ENCODE results near the gene TTC28. TPM values are rescaled to one million over a fixed set of nuclear protein-coding genes. Genes with fewer than 3 reads are reported as not detected.

Gene TTC28
- total and polyA plus RNA-seq, 4 donors: 3.1 to 74.9 (median 26.1) TPM

- 93 to 94% methylated on average over 1 of the region's 1 CpG for WGBS, 2 donors
- no peaks in the 10 kb centered on the region for H3K9me3 ChIP-seq (ENCODE audit: control insufficient read depth, low read length)
- H3K27me3 ChIP-seq (ENCODE audit: control insufficient read depth in 1 of 2, insufficient read depth in 2 of 2, low read length in 1 of 2): no peaks in the 10 kb centered on the region
- no peaks in the 10 kb centered on the region for H3K36me3 ChIP-seq (ENCODE audit: control insufficient read depth in 1 of 2, insufficient read depth in 2 of 2, low read length in 1 of 2)
- no peak overlapping the region for H3K27ac ChIP-seq (ENCODE audit: low read depth in 1 of 2, low read length in 2 of 2)
- intact Hi-C loops (cut with DNase I): no loop called here
- no peak overlapping the region for H3K4me3 ChIP-seq (ENCODE audit: low read length in 2 of 2)
- DNase-seq (no peak), ATAC-seq (ENCODE audit: low FRiP score) (no peak)
- H3K4me1 ChIP-seq (ENCODE audit: control insufficient read depth in 1 of 2, insufficient read depth in 2 of 2, low read length in 2 of 2): peaks cover 0 to 3% of the 10 kb centered on the region in 2 donors
Measured at GRCh38 chr22:28310299-28310698, 369.3 kb downstream of the TTC28 start.

GRCh38 chr22:28299753-28300152, 379.9 kb downstream of the TTC28 start:
- WGBS, 2 donors: 6 to 19% methylated on average over 2 of the region's 2 CpGs

GRCh38 chr22:28299309-28299708, 380.3 kb downstream of the TTC28 start:
- Histone ChIP-seq H3K27me3 (ENCODE audit: control insufficient read depth in 1 of 2, insufficient read depth in 2 of 2, low read length in 1 of 2) (no peaks in the 10 kb centered on the region), H3K4me3 (ENCODE audit: low read length in 2 of 2) (no peak overlapping the region), H3K36me3 (ENCODE audit: control insufficient read depth in 1 of 2, insufficient read depth in 2 of 2, low read length in 1 of 2) (peaks cover 0 to 2% of the 10 kb centered on the region in 2 donors), H3K4me1 (ENCODE audit: control insufficient read depth in 1 of 2, insufficient read depth in 2 of 2, low read length in 2 of 2) (peaks cover 2 to 3% of the 10 kb centered on the region in 2 donors), H3K27ac (ENCODE audit: low read depth in 1 of 2, low read length in 2 of 2) (no peak overlapping the region), H3K9me3 (ENCODE audit: control insufficient read depth, low read length) (peaks cover 1% of the 10 kb centered on the region)
- 45 to 48% methylated on average over 3 of the region's 3 CpGs for WGBS, 2 donors
- DNase-seq: no peak
- ATAC-seq (ENCODE audit: low FRiP score): no peak
- intact Hi-C loops (cut with DNase I): no loop called here

More at GRCh38 chr22:28299753-28300152, 379.9 kb downstream of the TTC28 start:
- intact Hi-C loops (cut with DNase I): no loop called here
- Histone ChIP-seq H3K36me3 (ENCODE audit: control insufficient read depth in 1 of 2, insufficient read depth in 2 of 2, low read length in 1 of 2) (peaks cover 0 to 2% of the 10 kb centered on the region in 2 donors), H3K27ac (ENCODE audit: low read depth in 1 of 2, low read length in 2 of 2) (peak overlapping the region; percentile 16 to 28), H3K4me1 (ENCODE audit: control insufficient read depth in 1 of 2, insufficient read depth in 2 of 2, low read length in 2 of 2) (peaks cover 2 to 3% of the 10 kb centered on the region in 2 donors), H3K4me3 (ENCODE audit: low read length in 2 of 2) (no peak overlapping the region), H3K27me3 (ENCODE audit: control insufficient read depth in 1 of 2, insufficient read depth in 2 of 2, low read length in 1 of 2) (no peaks in the 10 kb centered on the region), H3K9me3 (ENCODE audit: control insufficient read depth, low read length) (peaks cover 1% of the 10 kb centered on the region)
- DNase-seq: peak in 1 of 2 donors; percentile 49
- ATAC-seq (ENCODE audit: low FRiP score): peak; percentile 68

DNA sequence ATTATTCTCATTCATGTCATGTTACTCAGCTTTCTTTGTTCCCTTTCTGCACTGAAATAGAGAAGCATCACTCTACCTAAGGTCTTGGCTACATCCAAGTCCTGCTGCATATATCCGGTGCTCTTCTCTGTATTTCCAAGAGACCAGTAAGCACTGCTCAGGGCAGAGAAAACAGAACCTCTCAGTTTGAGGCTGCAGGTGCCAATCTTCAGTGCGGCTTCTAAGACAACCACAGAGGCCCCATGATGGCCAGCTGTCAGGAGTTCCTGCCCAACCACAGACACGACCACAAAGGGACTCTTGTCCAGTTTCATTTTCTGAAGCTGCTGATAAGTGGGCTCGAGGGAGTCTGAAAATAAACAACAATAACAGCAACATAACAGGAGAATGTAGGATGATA, 382.1 kb downstream of the TTC28 start:
- ATAC-seq (ENCODE audit: low FRiP score): no peak
- intact Hi-C loops (cut with DNase I): no loop called here

DNA sequence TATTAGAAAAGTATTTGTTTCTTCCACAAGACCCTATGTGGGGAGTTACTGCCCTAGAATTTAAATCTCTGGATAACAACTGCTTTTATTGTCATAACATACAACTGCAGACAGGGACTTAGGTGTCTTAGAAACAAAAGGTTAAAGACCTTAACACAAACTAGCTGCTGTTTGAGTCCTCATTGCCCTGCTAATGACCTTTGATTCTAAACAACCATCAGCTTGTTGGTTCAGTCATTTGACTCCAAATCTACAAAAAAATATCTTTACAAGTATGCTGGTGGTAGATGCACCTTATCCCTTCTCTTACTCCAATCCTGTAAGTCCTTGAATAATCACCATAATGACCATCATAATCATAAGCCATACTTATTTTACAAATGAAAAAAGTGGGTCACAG, 383.2 kb downstream of the TTC28 start:
- peaks cover 1% of the 10 kb centered on the region for H3K9me3 ChIP-seq (ENCODE audit: control insufficient read depth, low read length)
- no peaks in the 10 kb centered on the region for H3K36me3 ChIP-seq (ENCODE audit: control insufficient read depth in 1 of 2, insufficient read depth in 2 of 2, low read length in 1 of 2)
- H3K27me3 ChIP-seq (ENCODE audit: control insufficient read depth in 1 of 2, insufficient read depth in 2 of 2, low read length in 1 of 2): no peaks in the 10 kb centered on the region
- ATAC-seq (ENCODE audit: low FRiP score) (no peak), DNase-seq (no peak)
- intact Hi-C loops (cut with DNase I): no loop called here
- no peak overlapping the region for H3K4me3 ChIP-seq (ENCODE audit: low read length in 2 of 2)
- H3K27ac ChIP-seq (ENCODE audit: low read depth in 1 of 2, low read length in 2 of 2): no peak overlapping the region
- H3K4me1 ChIP-seq (ENCODE audit: control insufficient read depth in 1 of 2, insufficient read depth in 2 of 2, low read length in 2 of 2): peaks cover 2 to 3% of the 10 kb centered on the region in 2 donors

More for the DNA sequence above, 382.1 kb downstream of the TTC28 start:
- no peak overlapping the region for H3K27ac ChIP-seq (ENCODE audit: low read depth in 1 of 2, low read length in 2 of 2)
- peaks cover 2 to 3% of the 10 kb centered on the region in 2 donors for H3K4me1 ChIP-seq (ENCODE audit: control insufficient read depth in 1 of 2, insufficient read depth in 2 of 2, low read length in 2 of 2)
- 75 to 82% methylated on average over 4 of the region's 4 CpGs for WGBS, 2 donors
- H3K27me3 ChIP-seq (ENCODE audit: control insufficient read depth in 1 of 2, insufficient read depth in 2 of 2, low read length in 1 of 2): no peaks in the 10 kb centered on the region
- H3K4me3 ChIP-seq (ENCODE audit: low read length in 2 of 2): no peak overlapping the region
- peaks cover 1% of the 10 kb centered on the region for H3K9me3 ChIP-seq (ENCODE audit: control insufficient read depth, low read length)
- no peak for DNase-seq
- H3K36me3 ChIP-seq (ENCODE audit: control insufficient read depth in 1 of 2, insufficient read depth in 2 of 2, low read length in 1 of 2): peaks cover 0 to 2% of the 10 kb centered on the region in 2 donors

DNA sequence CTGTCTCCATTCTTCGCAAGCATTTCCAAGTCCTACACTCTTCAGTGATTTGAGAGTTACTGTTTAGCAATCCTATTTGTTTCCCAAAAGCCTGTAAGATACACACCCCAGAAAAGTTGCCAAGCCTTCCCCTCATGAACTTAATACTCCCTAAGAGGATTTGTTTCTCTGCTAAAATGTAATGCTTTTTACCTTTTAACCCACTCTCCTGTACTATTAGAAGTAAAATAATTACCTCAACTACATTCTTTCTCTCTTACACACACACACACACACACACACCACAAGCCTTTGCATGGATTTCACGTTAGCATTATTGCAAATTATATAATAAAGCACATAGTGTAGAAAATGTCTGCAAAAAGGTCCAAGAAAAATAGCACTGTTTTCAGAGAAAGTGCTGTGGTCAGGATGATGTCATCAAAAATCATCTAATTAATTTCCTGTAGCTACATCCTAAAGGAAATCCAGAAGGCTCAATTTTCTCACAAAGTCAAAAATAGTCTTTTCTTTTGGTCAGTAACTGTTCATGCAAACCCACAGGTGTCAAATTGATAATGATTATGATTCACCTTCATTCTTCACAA, 396.5 kb downstream of the TTC28 start:
- Histone ChIP-seq H3K36me3 (ENCODE audit: control insufficient read depth in 1 of 2, insufficient read depth in 2 of 2, low read length in 1 of 2) (no peaks in the 10 kb centered on the region), H3K4me3 (ENCODE audit: low read length in 2 of 2) (no peak overlapping the region), H3K4me1 (ENCODE audit: control insufficient read depth in 1 of 2, insufficient read depth in 2 of 2, low read length in 2 of 2) (no peaks in the 10 kb centered on the region), H3K27ac (ENCODE audit: low read depth in 1 of 2, low read length in 2 of 2) (no peak overlapping the region), H3K9me3 (ENCODE audit: control insufficient read depth, low read length) (no peaks in the 10 kb centered on the region), H3K27me3 (ENCODE audit: control insufficient read depth in 1 of 2, insufficient read depth in 2 of 2, low read length in 1 of 2) (no peaks in the 10 kb centered on the region)
- ATAC-seq (ENCODE audit: low FRiP score): peak; percentile 26
- WGBS, 2 donors: 38 to 49% methylated on average over 2 of the region's 2 CpGs
- intact Hi-C loops (cut with DNase I): no loop called here
- DNase-seq: no peak

- no peak for ATAC-seq (ENCODE audit: low FRiP score)
- WGBS, 2 donors: 77 to 81% methylated on average over 3 of the region's 3 CpGs
Measured at GRCh38 chr22:28282405-28283067, 397.1 kb downstream of the TTC28 start.

DNA sequence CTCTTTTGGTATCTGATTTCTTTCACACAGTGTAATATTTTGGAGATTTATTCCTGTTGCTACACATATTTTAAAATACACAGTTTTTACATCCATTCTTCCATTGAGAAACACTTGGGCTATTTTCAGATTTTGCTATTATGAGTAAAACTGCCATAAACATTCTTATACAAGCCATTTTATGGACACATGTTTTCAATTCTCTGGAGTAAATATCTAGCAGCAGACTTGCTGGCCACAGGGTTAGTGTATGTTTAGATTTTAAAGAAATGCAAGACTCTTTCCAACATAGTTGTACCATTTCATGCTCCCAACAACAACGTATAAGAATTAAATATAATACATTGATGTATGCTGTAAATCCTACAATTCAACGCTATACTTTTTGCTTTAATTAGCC, 399.8 kb downstream of the TTC28 start:
- intact Hi-C loops (cut with DNase I): no loop called here
- 86 to 94% methylated on average over 2 of the region's 2 CpGs for WGBS, 2 donors
- H3K4me3 ChIP-seq (ENCODE audit: low read length in 2 of 2): no peak overlapping the region

More at GRCh38 chr22:28282405-28283067, 397.1 kb downstream of the TTC28 start:
- H3K4me1 ChIP-seq (ENCODE audit: control insufficient read depth in 1 of 2, insufficient read depth in 2 of 2, low read length in 2 of 2): no peaks in the 10 kb centered on the region
- intact Hi-C loops (cut with DNase I): no loop called here
- no peak overlapping the region for H3K27ac ChIP-seq (ENCODE audit: low read depth in 1 of 2, low read length in 2 of 2)
- no peaks in the 10 kb centered on the region for H3K9me3 ChIP-seq (ENCODE audit: control insufficient read depth, low read length)
- H3K27me3 ChIP-seq (ENCODE audit: control insufficient read depth in 1 of 2, insufficient read depth in 2 of 2, low read length in 1 of 2): no peaks in the 10 kb centered on the region
- H3K36me3 ChIP-seq (ENCODE audit: control insufficient read depth in 1 of 2, insufficient read depth in 2 of 2, low read length in 1 of 2): no peaks in the 10 kb centered on the region
- no peak for DNase-seq
- H3K4me3 ChIP-seq (ENCODE audit: low read length in 2 of 2): no peak overlapping the region

GRCh38 chr22:28269277-28269676, 410.4 kb downstream of the TTC28 start:
- H3K27me3 ChIP-seq (ENCODE audit: control insufficient read depth in 1 of 2, insufficient read depth in 2 of 2, low read length in 1 of 2): no peaks in the 10 kb centered on the region
- no peaks in the 10 kb centered on the region for H3K9me3 ChIP-seq (ENCODE audit: control insufficient read depth, low read length)
- intact Hi-C loops (cut with DNase I): loop anchor here in 1 of 2 donors (10.0 kb wide), 1 partner anchor 64 kb away; no protein-coding TSS in a partner anchor
- H3K4me3 ChIP-seq (ENCODE audit: low read length in 2 of 2): no peak overlapping the region
- H3K27ac ChIP-seq (ENCODE audit: low read depth in 1 of 2, low read length in 2 of 2): peak overlapping the region; percentile 28 to 78
- no peaks in the 10 kb centered on the region for H3K36me3 ChIP-seq (ENCODE audit: control insufficient read depth in 1 of 2, insufficient read depth in 2 of 2, low read length in 1 of 2)
- no peak for DNase-seq
- no peak for ATAC-seq (ENCODE audit: low FRiP score)
- WGBS, 2 donors: 24 to 35% methylated on average over 2 of the region's 2 CpGs
- H3K4me1 ChIP-seq (ENCODE audit: control insufficient read depth in 1 of 2, insufficient read depth in 2 of 2, low read length in 2 of 2): peaks cover 2 to 9% of the 10 kb centered on the region in 2 donors

More for the DNA sequence above, 399.8 kb downstream of the TTC28 start:
- no peak for DNase-seq
- Histone ChIP-seq H3K27ac (ENCODE audit: low read depth in 1 of 2, low read length in 2 of 2) (no peak overlapping the region), H3K9me3 (ENCODE audit: control insufficient read depth, low read length) (no peaks in the 10 kb centered on the region), H3K36me3 (ENCODE audit: control insufficient read depth in 1 of 2, insufficient read depth in 2 of 2, low read length in 1 of 2) (no peaks in the 10 kb centered on the region), H3K4me1 (ENCODE audit: control insufficient read depth in 1 of 2, insufficient read depth in 2 of 2, low read length in 2 of 2) (no peaks in the 10 kb centered on the region), H3K27me3 (ENCODE audit: control insufficient read depth in 1 of 2, insufficient read depth in 2 of 2, low read length in 1 of 2) (no peaks in the 10 kb centered on the region)
- no peak for ATAC-seq (ENCODE audit: low FRiP score)
